Endothelial cell of umbilical vein (primary cell): ENCODE results near the gene ASB7. TPM values are rescaled to one million over a fixed set of nuclear protein-coding genes. Genes with fewer than 3 reads are reported as not detected.

Experiments used
- BruUV-seq: library from RNA; stranded (reverse); fragments of 400-500 nt; replicated peaks from 2 replicates; lab custom pipeline; 2021; lab: Mats Ljungman, UMichigan
- CTCF ChIA-PET: fragments of 300-600, 350-600 bp; sonication (Branson Sonifier 250); formaldehyde crosslinking; loops from one replicate; lab custom pipeline; 2021; ENCODE audit warnings: antibody characterized with exemption, inconsistent platforms; lab: Charles Lee
- POLR2A ChIA-PET: fragments of 300-600, 350-600 bp; sonication (Branson Sonifier 250); formaldehyde crosslinking; loops from one replicate; lab custom pipeline; 2021; ENCODE audit warnings: antibody characterized with exemption, inconsistent platforms; lab: Charles Lee
- DNase-seq: peaks from one replicate; pipeline ENCODE4 v3.0.0-alpha.2; 2011; ENCODE audit warnings: low read depth, low spot score
- FAIRE-seq: peaks from 2 replicates; lab custom pipeline; 2011; peaks lifted over from hg19 to GRCh38; lab: Jason Lieb, UNC
- H2AFZ ChIP-seq: 2 replicates; pipeline ENCODE4 v1.6.0; 2012; ENCODE audit warnings: low read depth, low read length, control low read depth, inconsistent platforms
- H3K27ac ChIP-seq: 2 replicates; pipeline ENCODE4 v1.5.1; 2011; ENCODE audit warnings: low read depth, mild to moderate bottlenecking, control low read depth, low read length, moderate library complexity; ENCODE audit not compliant: insufficient read depth
- H3K27me3 ChIP-seq, 2 experiments: 2 replicates each; pipeline versions ENCODE4 v1.6.0 to v1.6.1; 2011; ENCODE audit warnings: low read length in 2 of 2, mixed read lengths in 1 of 2; ENCODE audit not compliant: control insufficient read depth in 2 of 2, insufficient read depth in 2 of 2
- H3K36me3 ChIP-seq, 2 experiments: 2 replicates in 1 of 2; 3 replicates in 1 of 2; pipeline ENCODE4 v1.5.1; 2011; ENCODE audit warnings: low read length in 2 of 2, mild to moderate bottlenecking in 1 of 2, moderate library complexity in 1 of 2; ENCODE audit not compliant: control insufficient read depth in 2 of 2, insufficient read depth in 2 of 2; ENCODE audit errors: extremely low read depth in 1 of 2
- H3K4me1 ChIP-seq: 3 replicates; pipeline ENCODE4 v1.5.1; 2011; ENCODE audit warnings: mild to moderate bottlenecking, low read length; ENCODE audit not compliant: control insufficient read depth, insufficient read depth; ENCODE audit errors: extremely low read depth
- H3K4me2 ChIP-seq: 2 replicates; pipeline ENCODE4 v1.6.1; 2011; ENCODE audit warnings: low read length, control low read depth, mixed read lengths; ENCODE audit not compliant: insufficient read depth
- H3K4me3 ChIP-seq, 3 experiments: fragments of 200-600 bp in 1 of 3; sonication (generic), shearing (Covaris generic) in 1 of 3; replicated peaks in 1 of 3; 2 replicates each; pipeline ENCODE4 v1.5.1; 2011 to 2016; ENCODE audit warnings: control low read depth in 3 of 3, low read length in 3 of 3, mild to moderate bottlenecking in 2 of 3, inconsistent platforms in 1 of 3, low read depth in 1 of 3, moderate library complexity in 1 of 3; ENCODE audit not compliant: insufficient read depth in 1 of 3
- H3K79me2 ChIP-seq: 2 replicates; pipeline ENCODE4 v1.6.0; 2012; ENCODE audit warnings: low read length, inconsistent platforms; ENCODE audit not compliant: control insufficient read depth, insufficient read depth
- H3K9ac ChIP-seq: replicated peaks from 2 replicates; pipeline ENCODE3; 2011; ENCODE audit warnings: low read length, control low read depth; ENCODE audit not compliant: insufficient read depth; ENCODE audit errors: extremely low read depth
- H3K9me1 ChIP-seq: replicated peaks from 3 replicates; pipeline ENCODE4 v1.6.0; 2011; ENCODE audit warnings: mild to moderate bottlenecking, low read length; ENCODE audit not compliant: control insufficient read depth, insufficient read depth; ENCODE audit errors: extremely low read depth
- H3K9me3 ChIP-seq: replicated peaks from 2 replicates; pipeline ENCODE4 v1.5.1; 2012; ENCODE audit warnings: low read length, inconsistent platforms; ENCODE audit not compliant: control insufficient read depth, insufficient read depth
- H4K20me1 ChIP-seq: replicated peaks from 2 replicates; pipeline ENCODE3; 2011; ENCODE audit warnings: mild to moderate bottlenecking, low read length; ENCODE audit not compliant: control insufficient read depth, insufficient read depth; ENCODE audit errors: extremely low read depth
- EZH2 ChIP-seq: IDR thresholded peaks from 2 replicates; pipeline ENCODE4 v1.6.1; 2012; ENCODE audit warnings: borderline replicate concordance, low read depth, mild to moderate bottlenecking, moderate library complexity, low read length, inconsistent platforms; ENCODE audit not compliant: severe bottlenecking
- FOS ChIP-seq: IDR thresholded peaks from 2 replicates; pipeline ENCODE4 v1.6.1; 2011; ENCODE audit warnings: mild to moderate bottlenecking, low read length, moderate library complexity, borderline replicate concordance; ENCODE audit not compliant: insufficient read depth
- GATA2 ChIP-seq: IDR thresholded peaks from 2 replicates; pipeline ENCODE4 v1.7.0; 2011; ENCODE audit warnings: low read depth, mild to moderate bottlenecking, moderate library complexity, mixed read lengths, low read length; ENCODE audit not compliant: insufficient read length, insufficient read depth
- JUN ChIP-seq: IDR thresholded peaks from 2 replicates; pipeline ENCODE4 v1.6.1; 2011; ENCODE audit warnings: borderline replicate concordance, low read depth; ENCODE audit not compliant: insufficient read length, insufficient read depth
- MAX ChIP-seq: IDR thresholded peaks from 2 replicates; pipeline ENCODE4 v1.6.1; 2011; ENCODE audit not compliant: insufficient read depth, insufficient read length
- MYC ChIP-seq: IDR thresholded peaks from one replicate; pipeline ENCODE4 v1.6.1; 2011; ENCODE audit warnings: mild to moderate bottlenecking, low read depth, low read length
- POLR2A ChIP-seq: IDR thresholded peaks from 2 replicates; pipeline ENCODE4 v1.6.1; 2012; ENCODE audit warnings: low read depth, mild to moderate bottlenecking, control low read depth, low read length
- POLR2AphosphoS5 ChIP-seq: IDR thresholded peaks from 2 replicates; pipeline ENCODE4 v1.6.1; 2012; ENCODE audit warnings: low read depth, mild to moderate bottlenecking, control low read depth, low read length, moderate library complexity; ENCODE audit not compliant: insufficient read depth
- dilution Hi-C: fragments of 300-500 bp; cut with MboI; formaldehyde crosslinking; loops from one replicate; pipeline ENCODE4 v1.15.0; 2019; ENCODE audit warnings: low sequenced_read_pairs; ENCODE audit not compliant: extremely low pct_ligation_motif_present
- intact Hi-C: fragments of 100-400 bp; cut with micrococcal nuclease; formaldehyde crosslinking; loops from one replicate; pipeline ENCODE4 v1.10.0; 2022
- polyA plus RNA-seq, 4 experiments: library from polyadenylated mRNA; depleted of rRNA in 3 of 4; stranded (reverse) in 3 of 4; unstranded in 1 of 4; fragments of >200 nt; gene quantifications; 2 replicates each; pipeline versions ENCODE4 v1.2.1 to v1.2.3, GENCODE V29; 2011 to 2012; ENCODE audit warnings: missing spikeins in 1 of 4
- total RNA-seq: library from RNA; stranded (reverse); gene quantifications from 2 replicates; pipeline ENCODE4 v1.2.3, GENCODE V29; 2021
- TF ChIP-seq, protein P1 (sequence below), 2 donors: IDR thresholded peaks; 1 replicate in 1 of 2; 2 replicates in 1 of 2; pipeline ENCODE4 v1.5.1; 2011; ENCODE audit warnings: low read length in 2 of 2, mild to moderate bottlenecking in 2 of 2, moderate library complexity in 2 of 2, control low read depth in 1 of 2, inconsistent platforms in 1 of 2, low read depth in 1 of 2; ENCODE audit not compliant: insufficient read depth in 1 of 2; ENCODE audit errors: extremely low read depth in 1 of 2

Gene ASB7
- total and polyA plus RNA-seq, 2 donors (not counting 3 experiments of a cell fraction or from before 2014, with no cell fraction given): 6.8 to 13.3 TPM

DNA sequence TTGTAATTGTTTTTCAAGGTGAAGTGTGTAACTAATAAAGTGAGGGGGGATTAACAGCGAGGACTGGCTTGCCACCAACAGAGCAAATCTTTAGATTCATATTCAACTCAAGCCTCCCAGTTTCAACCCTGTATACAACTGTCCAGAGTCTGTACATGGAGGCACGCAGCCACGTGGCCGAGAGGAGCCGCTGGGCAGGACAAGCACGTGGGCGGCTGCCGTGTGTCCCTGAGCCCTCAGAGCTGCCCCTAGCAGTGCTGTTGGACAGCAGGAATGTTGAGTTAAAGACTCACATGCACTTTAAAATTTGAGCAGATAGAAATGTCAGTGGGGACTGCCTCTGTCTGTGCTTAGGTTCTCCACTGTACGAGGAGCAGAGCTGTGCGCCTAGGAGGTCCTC, 29.4 kb downstream of the ASB7 start:
- H3K9ac ChIP-seq: no peak overlapping the region
- H4K20me1 ChIP-seq: no peaks in the 10 kb centered on the region
- TF ChIP-seq FOS (no peak), EZH2 (no peak), MAX (no peak), GATA2 (no peak), MYC (no peak), JUN (no peak), POLR2AphosphoS5 (no peak), POLR2A (no peak)
- TF ChIP-seq, protein P1, sequence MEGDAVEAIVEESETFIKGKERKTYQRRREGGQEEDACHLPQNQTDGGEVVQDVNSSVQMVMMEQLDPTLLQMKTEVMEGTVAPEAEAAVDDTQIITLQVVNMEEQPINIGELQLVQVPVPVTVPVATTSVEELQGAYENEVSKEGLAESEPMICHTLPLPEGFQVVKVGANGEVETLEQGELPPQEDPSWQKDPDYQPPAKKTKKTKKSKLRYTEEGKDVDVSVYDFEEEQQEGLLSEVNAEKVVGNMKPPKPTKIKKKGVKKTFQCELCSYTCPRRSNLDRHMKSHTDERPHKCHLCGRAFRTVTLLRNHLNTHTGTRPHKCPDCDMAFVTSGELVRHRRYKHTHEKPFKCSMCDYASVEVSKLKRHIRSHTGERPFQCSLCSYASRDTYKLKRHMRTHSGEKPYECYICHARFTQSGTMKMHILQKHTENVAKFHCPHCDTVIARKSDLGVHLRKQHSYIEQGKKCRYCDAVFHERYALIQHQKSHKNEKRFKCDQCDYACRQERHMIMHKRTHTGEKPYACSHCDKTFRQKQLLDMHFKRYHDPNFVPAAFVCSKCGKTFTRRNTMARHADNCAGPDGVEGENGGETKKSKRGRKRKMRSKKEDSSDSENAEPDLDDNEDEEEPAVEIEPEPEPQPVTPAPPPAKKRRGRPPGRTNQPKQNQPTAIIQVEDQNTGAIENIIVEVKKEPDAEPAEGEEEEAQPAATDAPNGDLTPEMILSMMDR (IDR thresholded peaks at IDR 0.05; ENCODE audit: extremely low read depth in 1 of 2, insufficient read depth in 1 of 2, low read depth in 1 of 2, low read length in 2 of 2): no peak
- BruUV-seq: no TSS peak
- dilution Hi-C loops (no loop called here), intact Hi-C loops (no loop called here)
- no peaks in the 10 kb centered on the region for H3K9me1 ChIP-seq
- H2AFZ ChIP-seq: no peak overlapping the region
- H3K4me1 ChIP-seq: no peaks in the 10 kb centered on the region
- H3K4me2 ChIP-seq: no peak overlapping the region
- POLR2A ChIA-PET: no interaction called here
- H3K9me3 ChIP-seq: no peaks in the 10 kb centered on the region
- CTCF ChIA-PET: interaction anchor here (0.6 to 3.0 kb wide), 4 partner anchors 241 to 376 kb away, joined by 3 to 13 read pairs (median 6); no protein-coding TSS in a partner anchor
- no peak overlapping the region for H3K4me3 ChIP-seq
- peaks cover 8% of the 10 kb centered on the region for H3K79me2 ChIP-seq
- no peaks in the 10 kb centered on the region for H3K27me3 ChIP-seq
- H3K27ac ChIP-seq: no peak overlapping the region
- FAIRE-seq: no peak
- no peak for DNase-seq
- H3K36me3 ChIP-seq: peaks cover 2 to 13% of the 10 kb centered on the region in 2 experiments
